Amygdala (tissue), 56 donors: ENCODE measurements around the gene ARHGEF10L.

ENCODE experiments used
- DNase-seq, 56 donors: peaks; one replicate each; lab custom pipeline; 2025; lab: John Stamatoyannopoulos, UW

Gene ARHGEF10L

DNA sequence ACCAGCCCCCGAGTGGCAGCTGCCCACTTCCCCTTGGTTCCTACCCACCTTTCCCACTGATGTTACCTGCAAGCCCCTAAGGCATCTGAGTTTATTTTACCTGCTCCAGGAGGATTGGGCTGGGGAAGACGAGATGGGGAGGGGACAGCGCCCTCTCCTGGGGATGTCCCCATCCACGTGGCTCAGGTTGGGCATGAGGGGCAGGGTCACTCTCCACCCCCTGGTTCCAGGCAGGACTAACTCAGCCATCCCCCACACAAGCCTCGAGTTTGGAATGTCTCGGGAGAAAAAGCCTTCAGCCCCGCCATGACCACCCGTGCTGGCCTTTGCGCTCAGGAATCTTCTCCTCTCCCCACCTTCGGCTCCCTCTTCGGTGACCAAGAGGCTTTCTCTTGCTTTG lies 90.0 kb downstream of the ARHGEF10L start:
- DNase-seq: no peak

- peak in 16 of 56 donors; percentile 7 to 53 (median 16) for DNase-seq
Observed at GRCh38 chr1:17630048-17630830, 90.7 kb downstream of the ARHGEF10L start.

DNA sequence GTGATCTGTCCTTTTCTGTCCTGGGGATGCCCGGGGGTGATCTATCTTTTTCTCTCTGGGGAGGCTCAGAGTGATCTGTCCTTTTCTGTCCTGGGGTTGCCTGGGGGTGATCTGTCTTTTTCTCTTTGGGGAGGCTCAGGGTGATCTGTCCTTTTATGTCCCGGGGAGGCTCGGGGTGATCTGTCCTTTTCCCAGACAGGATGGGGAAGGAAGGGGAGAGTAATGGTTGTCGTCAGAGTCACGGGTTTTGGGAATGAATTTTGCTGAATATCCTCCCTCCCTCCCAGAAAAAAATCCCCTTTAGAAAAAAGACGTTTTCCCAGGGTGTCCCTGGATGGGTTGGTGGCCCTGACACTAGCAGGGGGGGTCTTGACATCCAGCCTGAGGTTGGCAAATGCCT lies 91.5 kb downstream of the ARHGEF10L start:
- no peak for DNase-seq

DNA sequence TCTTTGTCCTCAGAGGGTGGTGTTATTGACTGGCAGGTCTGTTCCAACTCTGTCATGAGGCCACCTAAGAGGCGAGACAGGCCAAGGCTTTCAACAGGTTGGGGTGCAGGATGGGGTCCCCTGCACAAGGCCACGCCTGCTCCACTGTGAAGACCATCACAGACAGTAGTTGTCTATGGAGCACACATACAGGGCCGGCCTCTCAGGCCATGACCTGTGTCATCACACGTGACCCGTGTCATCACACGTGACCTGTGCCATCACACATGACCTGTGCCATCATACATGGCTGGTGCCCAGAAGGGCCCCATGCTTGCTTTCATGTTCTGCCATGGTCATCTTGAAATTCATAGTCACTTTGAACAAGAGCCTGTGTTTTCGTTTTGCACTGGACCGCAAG lies 91.9 kb downstream of the ARHGEF10L start:
- no peak for DNase-seq

DNA sequence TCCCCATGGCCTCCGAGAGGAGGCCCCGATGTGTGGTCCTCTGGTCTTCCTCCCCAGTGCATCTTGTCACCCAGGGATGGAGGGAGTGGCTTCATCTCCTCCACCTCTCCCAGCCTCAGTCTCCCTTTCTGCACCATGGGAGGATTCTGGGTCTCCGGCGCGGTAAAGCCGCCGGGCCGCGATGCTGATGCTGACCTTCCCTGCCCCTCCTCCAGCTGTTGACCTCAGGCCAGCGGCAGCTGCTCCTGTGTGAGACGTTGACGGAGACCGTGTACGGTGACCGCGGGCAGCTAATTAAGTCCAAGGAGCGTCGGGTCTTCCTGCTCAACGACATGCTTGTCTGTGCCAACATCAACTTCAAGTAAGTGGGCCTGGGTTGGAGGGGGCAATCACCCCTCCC lies 92.6 kb downstream of the ARHGEF10L start:
- no peak for DNase-seq

DNA sequence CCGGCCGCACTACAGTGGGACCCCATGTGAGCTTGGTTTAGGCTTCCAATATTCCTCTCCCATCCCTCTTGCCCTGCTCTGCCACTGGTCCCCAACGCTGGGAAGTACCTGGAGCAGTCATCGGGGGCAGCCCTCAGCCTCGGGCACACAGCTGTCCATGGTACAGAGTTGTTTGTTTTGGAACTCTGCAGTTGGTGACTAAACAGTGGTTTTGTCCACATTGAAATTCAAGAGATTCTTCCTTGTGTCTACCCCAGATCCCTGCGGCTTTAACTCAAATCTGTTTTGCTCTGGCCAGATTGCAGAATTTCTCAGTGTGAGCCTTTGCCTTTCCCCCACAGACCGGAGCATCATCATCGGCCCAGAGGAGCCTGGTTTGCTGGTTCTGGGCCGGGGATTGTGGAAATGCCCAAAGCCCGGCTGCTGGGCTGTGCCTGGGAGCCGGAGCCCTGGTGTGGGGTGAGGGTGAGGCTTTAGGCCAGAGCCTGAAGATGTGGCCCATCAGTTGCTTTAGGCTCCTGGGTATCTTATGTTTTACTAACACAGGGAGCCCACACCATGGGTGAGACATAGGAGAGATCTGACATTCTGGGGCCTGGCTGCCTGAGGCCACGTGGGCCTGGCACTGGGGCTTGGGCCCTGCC lies 93.2 kb downstream of the ARHGEF10L start:
- no peak for DNase-seq

DNA sequence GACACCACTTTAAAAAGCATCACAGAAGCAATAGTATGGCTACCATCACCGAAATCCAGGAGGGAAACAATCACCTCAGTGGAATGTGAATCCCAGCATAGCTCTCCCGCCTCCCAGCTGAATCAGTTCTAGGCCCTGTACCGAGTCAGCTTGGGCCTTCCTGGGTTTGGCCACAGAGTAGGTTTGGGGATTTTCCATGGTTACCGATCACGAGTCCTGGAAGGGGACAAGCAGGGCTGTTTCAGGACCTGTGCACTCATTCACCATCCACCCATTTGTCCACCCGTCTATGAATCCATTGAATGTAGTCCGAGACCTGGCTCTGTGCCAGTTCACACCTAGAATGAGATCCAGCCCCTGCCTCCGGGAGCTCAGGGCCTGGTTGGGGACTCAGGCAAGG lies 94.2 kb downstream of the ARHGEF10L start:
- peak in 1 of 56 donors; percentile 23 for DNase-seq

DNA sequence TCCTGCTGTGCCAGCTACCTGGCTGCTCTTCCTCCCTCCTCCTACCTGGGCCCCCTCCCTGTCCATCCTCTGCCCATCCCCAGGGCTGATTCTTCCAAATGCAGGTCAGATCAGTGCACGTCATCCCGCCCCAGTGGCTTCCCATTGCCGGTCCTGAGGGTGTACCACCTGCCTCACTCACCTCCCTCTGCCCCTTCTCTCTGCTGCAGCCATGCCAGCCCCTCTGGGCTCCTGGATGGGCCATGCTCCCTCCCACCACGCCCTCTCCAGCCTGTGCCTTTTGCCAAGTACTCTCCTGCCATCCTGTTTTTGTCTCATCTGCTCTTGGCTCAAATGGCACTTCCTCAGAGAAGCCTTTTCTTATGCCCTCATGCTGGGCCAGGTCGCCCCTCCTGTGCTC lies 95.8 kb downstream of the ARHGEF10L start:
- DNase-seq: no peak

DNA sequence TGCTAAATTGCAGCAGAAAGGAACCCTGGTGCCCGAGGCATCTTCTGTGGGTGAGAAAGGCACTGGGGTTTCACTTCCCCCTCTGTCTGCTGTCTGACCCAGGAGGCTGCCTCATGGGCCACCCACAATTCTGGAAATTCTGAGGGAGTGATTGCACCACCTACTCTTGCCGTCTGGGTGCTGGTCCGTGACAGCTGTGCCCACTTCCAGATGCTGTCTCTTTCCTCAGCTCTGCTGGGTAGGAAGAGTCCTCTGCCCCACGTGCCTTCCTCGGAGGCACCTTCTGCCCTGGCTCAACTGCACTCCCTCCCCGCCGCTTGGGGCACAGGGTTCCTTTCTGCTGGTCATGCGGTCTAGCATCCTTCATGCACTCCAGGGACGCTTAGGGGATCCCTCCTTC lies 96.3 kb downstream of the ARHGEF10L start:
- DNase-seq: peak in 39 of 56 donors; percentile 6 to 71 (median 29)

DNA sequence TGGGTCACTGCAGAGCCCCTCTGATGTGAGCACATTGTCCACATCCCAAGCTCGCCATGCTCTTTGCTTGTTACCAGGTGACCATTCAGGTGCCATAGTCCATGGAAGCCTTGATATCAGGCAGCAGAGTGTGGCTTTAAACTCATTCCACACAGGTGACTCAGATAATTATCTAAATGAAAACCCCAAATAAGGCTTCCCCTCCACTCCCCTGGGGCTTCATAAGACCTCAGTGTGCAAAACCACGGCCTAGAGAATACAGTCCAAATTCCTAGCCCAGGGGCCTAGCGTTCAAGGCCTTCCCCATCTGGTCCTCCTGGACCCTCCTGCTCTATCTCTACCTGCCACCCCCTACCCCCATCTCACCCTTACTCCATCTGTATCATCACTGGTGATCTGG lies 97.1 kb downstream of the ARHGEF10L start:
- DNase-seq: no peak

- DNase-seq: no peak
Observed at GRCh38 chr1:17637055-17637454, 97.6 kb downstream of the ARHGEF10L start.

DNA sequence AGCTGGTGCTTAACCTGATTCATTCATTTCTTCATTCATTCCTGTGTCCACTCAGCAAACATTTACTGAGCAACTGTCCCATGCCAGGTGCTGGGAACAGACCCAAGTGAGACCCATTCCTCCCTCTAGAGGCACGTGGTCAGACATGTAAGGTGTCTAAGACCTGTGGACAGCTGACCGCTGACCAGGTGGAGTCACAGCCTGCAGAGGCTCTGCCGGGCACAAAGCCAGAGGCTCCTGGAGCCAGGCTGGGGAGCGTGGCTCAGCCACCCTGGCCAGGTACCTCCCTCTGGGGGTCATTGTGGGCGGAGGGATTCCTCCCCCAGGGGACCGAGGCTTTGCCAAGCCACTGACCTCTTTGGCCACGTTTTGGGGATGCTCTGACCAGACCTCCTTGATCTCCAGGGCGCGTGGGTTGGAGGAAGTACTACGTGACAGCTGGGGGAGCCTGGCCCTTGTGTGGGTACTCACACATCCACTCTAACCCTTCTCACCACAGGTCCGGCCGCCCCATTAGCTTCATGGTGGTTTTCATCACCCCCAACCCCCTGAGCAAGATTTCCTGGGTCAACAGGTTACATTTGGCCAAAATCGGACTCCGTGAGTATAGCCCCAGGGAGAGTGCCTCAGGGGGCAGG lies 100.3 kb downstream of the ARHGEF10L start:
- no peak for DNase-seq

GRCh38 chr1:17640393-17640792 lies 100.9 kb downstream of the ARHGEF10L start:
- DNase-seq: no peak

GRCh38 chr1:17640975-17641374 lies 101.5 kb downstream of the ARHGEF10L start:
- DNase-seq: no peak

DNA sequence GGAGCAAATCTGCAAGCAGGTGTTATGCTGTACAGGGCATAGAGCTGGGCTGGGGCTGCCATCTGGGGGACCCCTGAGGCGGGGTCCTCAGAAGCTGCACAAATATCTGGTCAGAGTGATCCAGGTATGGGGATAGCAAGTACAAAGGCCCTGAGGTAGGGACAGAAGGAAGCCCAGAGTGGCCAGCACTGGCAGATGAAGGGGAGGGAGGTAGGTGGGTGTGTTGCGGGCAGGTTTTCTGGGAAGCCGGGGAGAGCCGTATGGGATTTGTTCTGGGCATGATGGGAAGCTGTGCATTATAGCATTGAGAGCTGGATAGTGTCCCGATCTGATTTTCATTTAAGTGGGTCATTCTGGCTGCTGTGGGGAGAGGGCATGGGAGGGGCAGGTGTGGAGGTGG lies 102.7 kb downstream of the ARHGEF10L start:
- no peak for DNase-seq

- no peak for DNase-seq
Observed at GRCh38 chr1:17642943-17643342, 103.4 kb downstream of the ARHGEF10L start.

DNA sequence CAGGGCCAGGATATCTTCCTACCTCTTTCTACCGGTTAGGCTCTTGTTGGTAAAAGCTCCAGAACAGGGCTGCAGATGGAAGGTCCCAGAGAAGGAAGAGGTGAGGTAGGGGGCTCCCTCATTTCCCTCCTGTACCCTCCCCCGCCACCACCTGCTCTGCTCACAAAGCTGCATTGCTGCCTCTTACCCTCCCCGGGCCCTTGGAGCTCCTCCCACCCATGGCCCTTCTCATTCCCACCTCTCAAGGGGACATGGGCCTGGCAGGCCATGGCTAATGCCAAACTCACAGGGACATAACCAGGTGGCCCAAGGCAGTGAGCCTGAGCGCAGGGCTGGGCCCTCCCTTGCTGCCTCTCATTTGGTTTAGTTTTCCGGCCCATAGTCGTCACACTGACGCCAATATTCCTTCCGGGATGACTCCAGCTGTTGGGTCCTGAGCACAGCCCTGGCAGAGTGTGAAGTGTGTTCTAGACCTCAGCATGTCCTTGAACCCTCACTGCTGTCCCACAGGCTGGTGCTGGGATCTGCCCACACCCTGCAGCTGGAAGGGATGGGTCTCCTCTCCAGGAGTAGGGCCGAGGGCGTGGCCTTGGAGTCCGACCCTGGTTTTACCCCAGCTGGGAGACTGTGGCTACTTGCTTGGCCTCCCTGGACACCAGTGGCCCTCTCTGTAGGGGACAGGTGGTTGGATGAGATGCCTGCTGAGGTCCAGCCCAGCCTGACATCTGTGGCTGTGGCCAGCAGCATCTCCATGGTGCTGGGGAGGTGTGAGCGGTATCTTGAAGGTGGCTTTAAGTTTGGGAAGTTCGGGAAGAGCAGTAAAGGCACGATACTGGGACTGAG lies 104.6 kb downstream of the ARHGEF10L start:
- no peak for DNase-seq

- DNase-seq: no peak
Observed at GRCh38 chr1:17645068-17645911, 105.8 kb downstream of the ARHGEF10L start.

DNA sequence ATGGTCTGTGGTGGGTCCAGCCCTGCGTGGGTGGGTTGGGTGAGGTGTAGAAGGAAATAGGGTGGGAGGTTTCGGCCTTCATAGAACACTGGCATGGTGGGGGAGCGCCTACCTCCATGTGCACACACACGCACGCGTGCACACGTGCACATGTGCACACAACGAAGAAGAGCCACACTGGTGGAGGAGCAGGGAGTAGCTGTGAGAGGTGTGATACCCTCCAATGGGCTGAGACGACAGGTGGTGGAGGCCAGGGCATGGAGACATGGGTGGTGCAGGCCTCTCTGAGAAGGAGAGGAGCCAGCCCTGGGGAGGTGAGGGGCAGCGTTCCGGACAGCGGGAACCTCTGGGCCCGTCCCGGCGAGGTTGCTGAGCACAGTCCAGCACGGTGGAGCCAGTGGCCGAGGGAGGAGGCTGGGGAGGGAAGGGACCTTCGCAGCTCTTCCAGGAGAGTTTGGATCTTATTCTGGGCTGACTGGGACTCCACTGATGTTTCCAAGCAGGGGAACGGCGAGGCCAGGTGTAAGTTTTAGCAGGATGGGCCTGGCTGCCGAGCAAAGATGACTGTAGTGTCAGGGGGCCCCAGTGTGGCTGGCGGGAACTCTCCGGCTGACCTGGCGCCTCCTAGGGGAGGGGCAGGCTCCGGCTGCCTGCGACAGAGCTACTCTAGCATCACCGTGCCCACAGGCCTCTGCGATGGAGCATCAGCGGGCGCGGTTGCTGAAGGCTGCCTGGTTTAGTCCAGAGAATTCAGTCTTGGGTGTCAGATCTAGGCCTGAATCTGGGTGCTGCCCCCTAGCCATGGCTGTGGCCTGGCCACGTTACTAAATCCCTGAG lies 107.2 kb downstream of the ARHGEF10L start:
- no peak for DNase-seq
